H1 (cell line): Measurements from ENCODE around the gene ADCY2. TPM values are rescaled to one million over a fixed set of nuclear protein-coding genes. Genes with fewer than 3 reads are reported as not detected.
A peak's percentile ranks its signal among the peaks of the same experiment; 100 is the strongest.

Experiments
- CTCF ChIA-PET: fragments of 300-600 bp; sonication (Branson Sonifier 250); formaldehyde crosslinking; loops from one replicate; lab custom pipeline; 2021; ENCODE audit not compliant: partially characterized antibody; lab: Charles Lee
- POLR2A ChIA-PET: fragments of 300-600 bp; sonication (Branson Sonifier 250); formaldehyde crosslinking; loops from one replicate; lab custom pipeline; 2021; ENCODE audit warnings: inconsistent platforms; ENCODE audit not compliant: partially characterized antibody; lab: Charles Lee
- DNase-seq, 2 experiments: peaks; one replicate each; pipeline versions ENCODE4 v3.0.0 to v3.0.0-alpha.2; 2010 to 2022; ENCODE audit warnings: low spot score in 2 of 2, low read depth in 1 of 2, mixed read lengths in 1 of 2
- FAIRE-seq: peaks from 2 replicates; lab custom pipeline; 2011; peaks lifted over from hg19 to GRCh38; lab: Jason Lieb, UNC
- H2AFZ ChIP-seq: 2 replicates; pipeline ENCODE4 v1.8.1; 2012; ENCODE audit warnings: low read length, inconsistent platforms
- H2AK5ac ChIP-seq: 2 replicates; pipeline ENCODE4 v1.6.1; 2013; ENCODE audit warnings: low read depth, low read length
- H2BK120ac ChIP-seq: replicated peaks from 2 replicates; pipeline ENCODE3; 2013; ENCODE audit warnings: low read depth, low read length, inconsistent platforms
- H2BK12ac ChIP-seq: 2 replicates; pipeline ENCODE4 v1.6.1; 2013; ENCODE audit warnings: low read depth, low read length
- H2BK15ac ChIP-seq: 2 replicates; pipeline ENCODE4 v1.6.1; 2013; ENCODE audit warnings: low read length
- H2BK20ac ChIP-seq: 2 replicates; pipeline ENCODE4 v1.6.1; 2013; ENCODE audit warnings: low read length
- H2BK5ac ChIP-seq: 2 replicates; pipeline ENCODE4 v1.6.1; 2013; ENCODE audit warnings: low read depth, low read length
- H3K14ac ChIP-seq: 2 replicates; pipeline ENCODE4 v1.6.1; 2013; ENCODE audit warnings: inconsistent platforms; ENCODE audit not compliant: insufficient read length
- H3K18ac ChIP-seq: 2 replicates; pipeline ENCODE4 v1.6.1; 2013; ENCODE audit warnings: low read length; ENCODE audit errors: extremely low read depth
- H3K23ac ChIP-seq: 2 replicates; pipeline ENCODE4 v1.6.1; 2013; ENCODE audit warnings: inconsistent platforms; ENCODE audit not compliant: insufficient read length
- H3K23me2 ChIP-seq: 2 replicates; pipeline ENCODE4 v1.6.1; 2013; ENCODE audit warnings: low read depth, low read length
- H3K27ac ChIP-seq: 2 replicates; pipeline ENCODE4 v1.6.1; 2011; ENCODE audit warnings: low read depth, low read length, inconsistent platforms
- H3K27me3 ChIP-seq, 4 experiments: replicated peaks in 1 of 4; 1 replicate in 1 of 4; 2 replicates in 3 of 4; pipeline versions ENCODE4 v1.6.1 to v1.8.1; 2011 to 2013; ENCODE audit warnings: low read length in 3 of 4, mild to moderate bottlenecking in 3 of 4, inconsistent platforms in 2 of 4, mixed read lengths in 2 of 4, moderate library complexity in 1 of 4; ENCODE audit not compliant: control insufficient read depth in 3 of 4, insufficient read depth in 3 of 4; ENCODE audit errors: extremely low read depth in 1 of 4
- H3K36me3 ChIP-seq, 4 experiments: 2 replicates each; pipeline versions ENCODE4 v1.6.1 to v1.8.1; 2011 to 2013; ENCODE audit warnings: mild to moderate bottlenecking in 4 of 4, low read length in 3 of 4, moderate library complexity in 2 of 4, control low read depth in 1 of 4, inconsistent platforms in 1 of 4; ENCODE audit not compliant: insufficient read depth in 4 of 4, control insufficient read depth in 2 of 4
- H3K4ac ChIP-seq: replicated peaks from 2 replicates; pipeline ENCODE3; 2013; ENCODE audit warnings: low read length, low read depth, mixed read lengths, inconsistent platforms; ENCODE audit not compliant: insufficient read length
- H3K4me1 ChIP-seq, 4 experiments: replicated peaks in 1 of 4; 1 replicate in 1 of 4; 2 replicates in 3 of 4; pipeline versions ENCODE4 v1.6.1 to v1.8.1; 2011 to 2013; ENCODE audit warnings: low read length in 3 of 4, inconsistent platforms in 2 of 4, mixed read lengths in 1 of 4; ENCODE audit not compliant: insufficient read depth in 4 of 4, control insufficient read depth in 3 of 4
- H3K4me2 ChIP-seq, 2 experiments: 2 replicates each; pipeline versions ENCODE4 v1.6.1 to v1.8.1; 2011 to 2013; ENCODE audit warnings: low read depth in 2 of 2, low read length in 2 of 2, control low read depth in 1 of 2, inconsistent platforms in 1 of 2, mild to moderate bottlenecking in 1 of 2; ENCODE audit not compliant: insufficient read depth in 1 of 2
- H3K4me3 ChIP-seq, 4 experiments: fragments of 200-600, 300-600 bp in 1 of 4; sonication (generic), shearing (Covaris generic), sonication (Bioruptor Twin) in 1 of 4; 2 replicates each; pipeline versions ENCODE4 v1.5.1 to v1.8.1; 2011 to 2016; ENCODE audit warnings: low read length in 4 of 4, low read depth in 3 of 4, control low read depth in 2 of 4, inconsistent platforms in 2 of 4, mild to moderate bottlenecking in 2 of 4, mixed read lengths in 1 of 4, moderate library complexity in 1 of 4; ENCODE audit not compliant: insufficient read depth in 2 of 4; ENCODE audit errors: extremely low read depth in 1 of 4
- H3K56ac ChIP-seq: replicated peaks from 2 replicates; pipeline ENCODE3; 2013; ENCODE audit warnings: low read depth, mild to moderate bottlenecking, mixed read lengths, low read length, inconsistent platforms; ENCODE audit not compliant: insufficient read length
- H3K79me1 ChIP-seq: 2 replicates; pipeline ENCODE4 v1.6.1; 2013; ENCODE audit warnings: low read depth, low read length, control low read depth
- H3K79me2 ChIP-seq, 2 experiments: 2 replicates each; pipeline versions ENCODE4 v1.6.1 to v1.8.1; 2012 to 2013; ENCODE audit warnings: low read length in 2 of 2, mild to moderate bottlenecking in 2 of 2, inconsistent platforms in 1 of 2; ENCODE audit not compliant: insufficient read depth in 2 of 2, control insufficient read depth in 1 of 2
- H3K9ac ChIP-seq, 4 experiments: replicated peaks in 1 of 4; 1 replicate in 1 of 4; 2 replicates in 3 of 4; pipeline versions ENCODE4 v1.6.1 to v1.8.1; 2011 to 2013; ENCODE audit warnings: low read depth in 3 of 4, low read length in 3 of 4, control low read depth in 2 of 4, mild to moderate bottlenecking in 2 of 4, moderate library complexity in 2 of 4, inconsistent platforms in 1 of 4; ENCODE audit errors: extremely low read depth in 1 of 4
- H3K9me3 ChIP-seq, 2 experiments: 2 replicates each; pipeline versions ENCODE4 v1.6.1 to v1.8.1; 2012 to 2013; ENCODE audit warnings: mild to moderate bottlenecking in 2 of 2, moderate library complexity in 2 of 2, control low read depth in 1 of 2, inconsistent platforms in 1 of 2, low read depth in 1 of 2, low read length in 1 of 2, mixed read lengths in 1 of 2; ENCODE audit not compliant: insufficient read depth in 2 of 2
- H4K20me1 ChIP-seq, 2 experiments: replicated peaks in 1 of 2; 2 replicates each; pipeline versions ENCODE3 to v1.8.1; 2011 to 2013; ENCODE audit warnings: inconsistent platforms in 2 of 2, low read length in 2 of 2, mild to moderate bottlenecking in 1 of 2; ENCODE audit not compliant: insufficient read depth in 2 of 2, control insufficient read depth in 1 of 2
- H4K5ac ChIP-seq: 2 replicates; pipeline ENCODE4 v1.6.1; 2013; ENCODE audit warnings: low read length, low read depth, mixed read lengths, inconsistent platforms; ENCODE audit not compliant: insufficient read length
- H4K8ac ChIP-seq: 2 replicates; pipeline ENCODE4 v1.8.0; 2013; ENCODE audit warnings: mild to moderate bottlenecking, moderate library complexity, low read length, inconsistent platforms; ENCODE audit not compliant: insufficient read depth; ENCODE audit errors: extremely low read depth
- H4K91ac ChIP-seq: replicated peaks from 2 replicates; pipeline ENCODE3; 2013; ENCODE audit warnings: low read length, mixed read lengths, inconsistent platforms; ENCODE audit not compliant: insufficient read length
- PHF8 ChIP-seq: fragments of 200-600 bp; sonication (generic); conservative IDR thresholded peaks from 2 replicates; pipeline ENCODE4 v1.7.1; 2012; ENCODE audit warnings: low read depth, mild to moderate bottlenecking, inconsistent platforms, low read length, moderate library complexity
- POLR2A ChIP-seq, 2 experiments: IDR thresholded peaks; 1 replicate in 1 of 2; 2 replicates in 1 of 2; pipeline ENCODE4 v1.6.1; 2011; ENCODE audit warnings: low read depth in 2 of 2, low read length in 2 of 2, mild to moderate bottlenecking in 2 of 2; ENCODE audit errors: control extremely low read depth in 1 of 2
- POLR2AphosphoS5 ChIP-seq: IDR thresholded peaks from 2 replicates; pipeline ENCODE4 v1.6.1; 2011; ENCODE audit warnings: low read depth, low read length
- TBP ChIP-seq: IDR thresholded peaks from 2 replicates; pipeline ENCODE4 v1.6.1; 2011; ENCODE audit warnings: low read depth, low read length, improper control_type of control experiment
- WGBS, 2 experiments: shearing (Covaris generic) in 1 of 2; methylation state at CpG; one replicate each; pipeline versions ENCODE4 v1.1.6 to v1.1.7; 2013 to 2015; ENCODE audit warnings: low lambda C conversion rate in 2 of 2, mixed read lengths in 2 of 2, inconsistent platforms in 1 of 2, low coverage in 1 of 2, missing lambda C conversion rate in 1 of 2; ENCODE audit not compliant: insufficient replicate concordance in 2 of 2, insufficient coverage in 1 of 2, insufficient read length in 1 of 2; ENCODE audit errors: extremely low coverage in 1 of 2, missing lambda C conversion rate in 1 of 2; 5-methylcytosine and 5-hydroxymethylcytosine counted together
- polyA plus RNA-seq, 7 experiments: library from polyadenylated mRNA; depleted of rRNA in 3 of 7; stranded (reverse) in 5 of 7; unstranded in 2 of 7; fragments of >200 nt in 5 of 7; fragments of 200-250 nt in 2 of 7; gene quantifications; 1 replicate in 5 of 7; 2 replicates in 1 of 7; 4 replicates in 1 of 7; pipeline versions ENCODE4 v1.2.1 to v1.2.3, GENCODE V29; 2011 to 2013; ENCODE audit warnings: missing spikeins in 2 of 7, mixed read lengths in 2 of 7
- total RNA-seq: library from RNA; stranded (reverse); fragmentation: NEBNext Ultra II Directional; extraction: Animal tissue kit (Norgen Biotek cat#: 25700); gene quantifications from 2 replicates; pipeline ENCODE4 v1.2.1, GENCODE V29; 2021

Gene ADCY2
- total and polyA plus RNA-seq, 2 of the 8 experiments (the other 6 are each of a cell fraction or from before 2014, with no cell fraction given): 35.8 to 122 TPM

- 78% methylated on average over 1 of the region's 1 CpG; no CpG with 5 or more reads in 1 of the 2 experiments for WGBS, 2 experiments
- Histone ChIP-seq H2BK12ac (peak overlapping the region; percentile 45; the same call in 1 of the 2 replicates), H3K9ac (no peak overlapping the region), H3K23ac (no peak overlapping the region), H4K20me1 (peaks cover 0 to 6% of the 10 kb centered on the region in 2 experiments), H3K27me3 (no peaks in the 10 kb centered on the region; a peak in 1 of 7 replicates), H3K18ac (no peak overlapping the region), H3K23me2 (peaks cover 16% of the 10 kb centered on the region; the same call in 1 of the 2 replicates), H2BK20ac (0 out of 2 replicates have a peak overlapping the region, but pooled peaks have one; percentile 13), H3K4ac (no peak overlapping the region), H4K8ac (no peak overlapping the region), H2BK120ac (no peak overlapping the region), H3K56ac (peak overlapping the region; percentile 92), H4K91ac (peak overlapping the region; percentile 91), H3K36me3 (no peaks in the 10 kb centered on the region), H2AK5ac (peak overlapping the region; percentile 70; the same call in 1 of the 2 replicates), H3K79me2 (no peaks in the 10 kb centered on the region), H3K4me3 (no peak overlapping the region), H3K4me2 (no peak overlapping the region), H2AFZ (no peak overlapping the region), H3K9me3 (peaks cover 2 to 10% of the 10 kb centered on the region in 2 experiments; a peak in 2 of 4 replicates), H2BK5ac (no peak overlapping the region; the same call in 1 of the 2 replicates), H3K27ac (no peak overlapping the region), H3K79me1 (no peaks in the 10 kb centered on the region), H2BK15ac (peak overlapping the region; percentile 23; the same call in 1 of the 2 replicates), H3K4me1 (no peaks in the 10 kb centered on the region; a peak in 1 of 7 replicates), H3K14ac (no peak overlapping the region), H4K5ac (no peak overlapping the region)
- TF ChIP-seq POLR2AphosphoS5 (no peak), PHF8 (no peak), TBP (no peak), POLR2A (IDR thresholded peaks at IDR 0.05; ENCODE audit: control extremely low read depth in 1 of 2, low read depth in 2 of 2, low read length in 2 of 2) (no peak)
- ChIA-PET CTCF (interaction anchor here (0.8 kb wide), 1 partner anchor 19 kb away, joined by 3 read pairs; no protein-coding TSS in a partner anchor), POLR2A (no interaction called here)
- no peak for DNase-seq
- FAIRE-seq: no peak
Observed at GRCh38 chr5:7372399-7372798, 23.5 kb upstream of the ADCY2 start.
